ENCODE data around the gene KLF2. TPM values are rescaled to one million over a fixed set of nuclear protein-coding genes. Genes with fewer than 3 reads are reported as not detected.

KLF2 gene
- total RNA-seq, 1 experiment from 2014 or later = 1.9 TPM

DNA sequence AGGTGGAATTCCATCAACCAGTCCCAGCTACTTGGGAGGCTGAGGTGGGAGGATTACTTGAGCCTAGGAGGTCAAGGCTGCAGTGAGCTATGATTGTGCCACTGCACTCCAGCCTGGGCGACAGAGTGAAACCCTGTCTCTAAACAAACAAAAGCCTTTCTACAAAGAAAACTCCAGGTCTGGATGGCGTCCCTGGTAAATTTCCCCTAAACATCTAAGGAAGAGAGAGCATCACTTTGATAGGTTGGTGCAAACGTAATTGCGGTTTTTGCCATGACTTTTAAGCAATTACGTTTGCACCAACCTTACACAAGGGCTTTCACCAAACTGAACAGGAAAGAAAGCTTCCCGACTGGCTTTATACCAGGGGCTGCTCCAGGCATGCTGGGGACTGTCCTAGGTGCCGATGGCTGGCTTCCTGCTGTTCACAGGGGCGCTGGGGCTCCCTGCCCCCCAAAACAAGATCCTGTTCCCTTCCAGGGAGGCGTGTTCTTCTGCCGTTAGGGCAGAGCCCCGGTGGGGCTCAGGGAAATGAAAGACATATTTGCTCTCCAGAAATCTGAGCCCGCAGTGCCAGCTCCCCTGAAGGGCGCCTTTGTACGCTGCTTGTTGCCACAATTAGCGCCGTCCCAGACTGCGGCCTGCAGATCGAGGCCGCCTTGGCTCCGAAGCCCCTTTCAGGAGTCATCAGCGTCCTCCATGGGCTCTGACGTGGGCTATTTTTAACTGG is 38.7 kb upstream of the KLF2 start:
- H3K27ac ChIP-seq (ENCODE audit: low read depth, low read length, poor library complexity, severe bottlenecking) = no peak overlapping the region
- peaks cover 16% of the 10 kb centered on the region for H3K4me1 ChIP-seq (ENCODE audit: insufficient read depth, low read length, poor library complexity, severe bottlenecking)
- TF ChIP-seq EZH2 (IDR thresholded peaks at IDR 0.05; ENCODE audit: borderline replicate concordance, low read depth, low read length, poor library complexity, severe bottlenecking) (no peak), CTCF (conservative IDR thresholded peaks at IDR 0.05; ENCODE audit: low read depth, low read length) (no peak)
- ChIA-PET CTCF (interaction anchor here (0.6 kb wide), 1 partner anchor 97 kb away, joined by 3 read pairs; no protein-coding TSS in a partner anchor), POLR2A (ENCODE audit: low non-redundant PET) (no interaction called here)
- BruUV-seq (replicated peaks) = no TSS peak
- H3K27me3 ChIP-seq (replicated peaks; ENCODE audit: insufficient read depth, low read depth, low read length, poor library complexity) = no peaks in the 10 kb centered on the region
- H3K4me3 ChIP-seq (ENCODE audit: low read depth, low read length, poor library complexity, severe bottlenecking) = no peak overlapping the region
- intact Hi-C loops (cut with micrococcal nuclease; ENCODE audit: unreplicated experiment) = no loop called here
- H3K36me3 ChIP-seq (ENCODE audit: insufficient read depth, low read length, poor library complexity, severe bottlenecking) = no peaks in the 10 kb centered on the region
- H3K9me3 ChIP-seq (ENCODE audit: low read depth, low read length, poor library complexity, severe bottlenecking) = no peaks in the 10 kb centered on the region
- peak; percentile 46 for DNase-seq (ENCODE audit: low spot score)

GRCh38 chr19:16288544-16288943 is 36.1 kb upstream of the KLF2 start:
- peaks cover 11% of the 10 kb centered on the region for H3K4me1 ChIP-seq (ENCODE audit: insufficient read depth, low read length, poor library complexity, severe bottlenecking)
- no peaks in the 10 kb centered on the region for H3K36me3 ChIP-seq (ENCODE audit: insufficient read depth, low read length, poor library complexity, severe bottlenecking)
- TF ChIP-seq CTCF (conservative IDR thresholded peaks at IDR 0.05; ENCODE audit: low read depth, low read length) (no peak), EZH2 (IDR thresholded peaks at IDR 0.05; ENCODE audit: borderline replicate concordance, low read depth, low read length, poor library complexity, severe bottlenecking) (no peak)
- intact Hi-C loops (cut with micrococcal nuclease; ENCODE audit: unreplicated experiment) = no loop called here
- H3K9me3 ChIP-seq (ENCODE audit: low read depth, low read length, poor library complexity, severe bottlenecking) = no peaks in the 10 kb centered on the region
- no peak overlapping the region for H3K4me3 ChIP-seq (ENCODE audit: low read depth, low read length, poor library complexity, severe bottlenecking)
- no peak overlapping the region for H3K27ac ChIP-seq (ENCODE audit: low read depth, low read length, poor library complexity, severe bottlenecking)
- no peaks in the 10 kb centered on the region for H3K27me3 ChIP-seq (replicated peaks; ENCODE audit: insufficient read depth, low read depth, low read length, poor library complexity)
- DNase-seq (ENCODE audit: low spot score) = peak; percentile 58
- ChIA-PET POLR2A (ENCODE audit: low non-redundant PET) (no interaction called here), CTCF (no interaction called here)
- no TSS peak for BruUV-seq (replicated peaks)

GRCh38 chr19:16289594-16289993 is 35.0 kb upstream of the KLF2 start:
- intact Hi-C loops (cut with micrococcal nuclease; ENCODE audit: unreplicated experiment) = no loop called here
- Histone ChIP-seq H3K4me3 (ENCODE audit: low read depth, low read length, poor library complexity, severe bottlenecking) (no peak overlapping the region), H3K4me1 (ENCODE audit: insufficient read depth, low read length, poor library complexity, severe bottlenecking) (peaks cover 6% of the 10 kb centered on the region), H3K27ac (ENCODE audit: low read depth, low read length, poor library complexity, severe bottlenecking) (no peak overlapping the region), H3K27me3 (replicated peaks; ENCODE audit: insufficient read depth, low read depth, low read length, poor library complexity) (no peaks in the 10 kb centered on the region), H3K36me3 (ENCODE audit: insufficient read depth, low read length, poor library complexity, severe bottlenecking) (no peaks in the 10 kb centered on the region), H3K9me3 (ENCODE audit: low read depth, low read length, poor library complexity, severe bottlenecking) (no peaks in the 10 kb centered on the region)
- no TSS peak for BruUV-seq (replicated peaks)
- TF ChIP-seq EZH2 (IDR thresholded peaks at IDR 0.05; ENCODE audit: borderline replicate concordance, low read depth, low read length, poor library complexity, severe bottlenecking) (no peak), CTCF (conservative IDR thresholded peaks at IDR 0.05; ENCODE audit: low read depth, low read length) (no peak)
- ChIA-PET POLR2A (ENCODE audit: low non-redundant PET) (interaction anchor here (0.6 kb wide), 1 partner anchor 26 kb away, joined by 5 read pairs; no protein-coding TSS in a partner anchor), CTCF (no interaction called here)
- DNase-seq (ENCODE audit: low spot score) = no peak

Measured in A673 (cell line).